ENCODE measurements around the gene ANKMY1. TPM values are rescaled to one million over a fixed set of nuclear protein-coding genes. Genes with fewer than 3 reads are reported as not detected.

ANKMY1 gene
- total RNA-seq, 4 donors from 2014 or later: 11.7 to 30.5 (median 15.3) TPM

GRCh38 chr2:240560084-240560479, 2.3 kb upstream of the ANKMY1 start, which contains the start of gene DUSP28:
DUSP28 (plus strand) TSS chr2:240560357; CDS start chr2:240560685, 328 bp downstream.
- TF ChIP-seq CTCF (IDR thresholded peaks at IDR 0.05; ENCODE audit: low read depth): no peak

GRCh38 chr2:240559286-240559685, 1.5 kb upstream of the ANKMY1 start:
- no peak for TF ChIP-seq CTCF (IDR thresholded peaks at IDR 0.05; ENCODE audit: low read depth)

- TF ChIP-seq CTCF (IDR thresholded peaks at IDR 0.05; ENCODE audit: low read depth): no peak
Measured at GRCh38 chr2:240558236-240558761, 511 bp upstream of the ANKMY1 start.

- no peak for TF ChIP-seq CTCF (IDR thresholded peaks at IDR 0.05; ENCODE audit: low read depth)
Measured at GRCh38 chr2:240557101-240557751, 562 bp downstream of the ANKMY1 start.

GRCh38 chr2:240556553-240557100, 1.2 kb downstream of the ANKMY1 start:
- no peak for TF ChIP-seq CTCF (IDR thresholded peaks at IDR 0.05; ENCODE audit: low read depth)

GRCh38 chr2:240555541-240556250, 2.1 kb downstream of the ANKMY1 start:
- no peak for TF ChIP-seq CTCF (IDR thresholded peaks at IDR 0.05; ENCODE audit: low read depth)
